Ramos (cell line): ENCODE measurements around the gene ATP6V1C2.

ENCODE experiments used
- in situ Hi-C: fragments of 300-500 bp; cut with MboI; formaldehyde crosslinking; loops from one replicate; pipeline ENCODE4 v1.14.3; 2022; ENCODE audit warnings: low sequenced_read_pairs; ENCODE audit not compliant: unreplicated experiment

ATP6V1C2 gene, protein sequence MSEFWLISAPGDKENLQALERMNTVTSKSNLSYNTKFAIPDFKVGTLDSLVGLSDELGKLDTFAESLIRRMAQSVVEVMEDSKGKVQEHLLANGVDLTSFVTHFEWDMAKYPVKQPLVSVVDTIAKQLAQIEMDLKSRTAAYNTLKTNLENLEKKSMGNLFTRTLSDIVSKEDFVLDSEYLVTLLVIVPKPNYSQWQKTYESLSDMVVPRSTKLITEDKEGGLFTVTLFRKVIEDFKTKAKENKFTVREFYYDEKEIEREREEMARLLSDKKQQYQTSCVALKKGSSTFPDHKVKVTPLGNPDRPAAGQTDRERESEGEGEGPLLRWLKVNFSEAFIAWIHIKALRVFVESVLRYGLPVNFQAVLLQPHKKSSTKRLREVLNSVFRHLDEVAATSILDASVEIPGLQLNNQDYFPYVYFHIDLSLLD

GRCh38 chr2:10721396-10722251 is at the start of gene ATP6V1C2:
ATP6V1C2 (plus strand) TSS chr2:10721630; CDS start chr2:10722850, 1,220 bp downstream.
- in situ Hi-C loops = no loop called here

GRCh38 chr2:10675131-10675530 is 46.3 kb upstream of the ATP6V1C2 start:
- in situ Hi-C loops = no loop called here

- in situ Hi-C loops = no loop called here
Measured at GRCh38 chr2:10678225-10678624, 43.2 kb upstream of the ATP6V1C2 start.

- in situ Hi-C loops = no loop called here
Measured at GRCh38 chr2:10680214-10680613, 41.2 kb upstream of the ATP6V1C2 start.

- in situ Hi-C loops = no loop called here
Measured at GRCh38 chr2:10680957-10681356, 40.5 kb upstream of the ATP6V1C2 start.

- in situ Hi-C loops = no loop called here
Measured at GRCh38 chr2:10686176-10686730, 35.2 kb upstream of the ATP6V1C2 start.

DNA sequence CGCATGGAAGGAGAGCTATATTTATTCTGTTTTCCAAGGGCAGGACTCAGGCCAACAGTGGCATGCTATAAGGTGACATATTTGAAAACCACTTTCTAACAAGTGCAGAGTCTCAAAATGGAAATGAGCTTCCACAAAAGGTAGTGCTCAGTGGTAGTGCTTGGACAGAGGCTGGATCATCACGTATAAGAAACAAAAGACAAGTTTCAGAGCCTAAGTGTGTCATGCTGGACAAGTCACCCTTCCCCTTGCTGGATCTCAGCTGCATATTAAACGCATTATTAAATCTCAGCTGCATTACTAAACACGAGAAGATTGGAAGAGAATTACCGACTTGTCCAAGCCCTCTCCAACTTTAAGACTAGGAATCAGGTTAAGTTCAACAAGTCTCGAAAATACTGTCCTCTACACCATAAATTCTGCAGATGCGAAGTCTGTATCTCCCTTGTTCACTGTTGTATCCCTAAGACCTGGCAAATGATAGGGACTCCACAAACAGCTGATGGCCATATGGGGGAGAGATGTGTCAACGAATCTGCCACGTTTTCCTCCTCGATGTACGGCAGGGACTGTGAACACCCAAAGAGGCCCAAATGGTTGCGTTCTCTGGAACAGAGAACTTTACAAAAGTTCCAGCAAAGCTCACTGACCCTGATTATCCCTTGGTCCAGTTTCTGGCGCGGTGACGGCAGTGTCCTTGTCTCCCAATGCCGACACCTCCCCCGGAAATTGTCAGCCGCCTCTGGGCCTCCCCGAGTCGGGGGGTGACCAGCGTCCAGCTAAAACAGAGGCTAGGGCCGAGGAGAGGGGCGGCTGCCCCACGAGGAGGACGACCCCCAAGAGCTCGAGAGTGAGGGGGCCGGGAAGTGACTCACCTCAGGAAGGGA is 32.3 kb upstream of the ATP6V1C2 start:
- in situ Hi-C loops = no loop called here

DNA sequence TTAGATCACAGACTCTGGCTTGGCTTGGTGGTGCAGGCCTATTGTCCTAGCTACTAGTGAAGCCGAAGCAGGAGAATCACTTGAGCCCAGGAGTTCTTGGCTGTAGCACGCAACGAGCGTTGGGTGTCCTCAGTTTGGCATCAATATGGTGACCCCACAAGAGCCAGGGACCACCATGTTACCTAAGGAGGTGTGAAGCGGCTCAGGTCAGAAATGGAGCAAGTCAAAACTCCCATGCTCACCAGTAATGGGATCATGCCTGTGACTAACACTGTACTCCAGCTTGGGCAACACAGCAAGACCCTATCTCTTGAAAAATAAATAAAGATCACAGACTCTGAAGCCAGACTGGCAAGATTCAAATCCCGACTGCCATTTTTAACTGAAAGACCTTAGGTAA is 29.9 kb upstream of the ATP6V1C2 start:
- in situ Hi-C loops = no loop called here

DNA sequence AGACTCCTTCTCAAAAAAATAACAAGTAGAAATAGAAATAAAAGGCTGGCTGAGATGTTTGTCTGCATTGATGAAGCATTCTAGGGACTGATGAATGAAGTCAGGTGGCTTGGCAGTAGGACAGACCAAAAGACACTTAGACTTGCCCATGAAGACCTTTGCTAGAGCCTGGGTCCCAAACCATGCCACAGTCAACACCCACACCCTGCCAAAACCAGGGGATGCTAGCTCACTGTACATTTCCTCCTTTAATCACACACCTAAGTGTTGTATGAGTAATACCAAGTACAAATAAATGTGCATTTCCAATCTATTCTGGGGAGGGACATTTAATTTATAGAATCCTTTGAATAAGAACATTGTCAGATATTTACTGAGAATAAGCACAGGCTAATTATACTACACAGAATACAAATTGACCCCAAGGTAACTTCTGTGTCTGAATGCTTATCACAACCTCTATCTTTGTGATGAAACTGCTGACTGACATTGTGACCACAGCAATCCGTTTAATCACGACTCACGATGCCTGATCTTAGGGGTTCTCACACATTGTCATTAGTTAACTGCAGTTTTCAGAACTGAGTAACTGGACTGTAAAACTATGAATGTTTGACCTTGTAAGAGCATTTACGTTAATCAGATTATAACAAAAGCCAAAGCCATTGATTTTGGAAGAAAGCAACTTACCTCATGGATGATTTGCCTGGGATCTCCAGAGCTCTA is 21.2 kb upstream of the ATP6V1C2 start:
- in situ Hi-C loops = no loop called here

GRCh38 chr2:10704034-10704594 is 17.3 kb upstream of the ATP6V1C2 start:
- in situ Hi-C loops = no loop called here

DNA sequence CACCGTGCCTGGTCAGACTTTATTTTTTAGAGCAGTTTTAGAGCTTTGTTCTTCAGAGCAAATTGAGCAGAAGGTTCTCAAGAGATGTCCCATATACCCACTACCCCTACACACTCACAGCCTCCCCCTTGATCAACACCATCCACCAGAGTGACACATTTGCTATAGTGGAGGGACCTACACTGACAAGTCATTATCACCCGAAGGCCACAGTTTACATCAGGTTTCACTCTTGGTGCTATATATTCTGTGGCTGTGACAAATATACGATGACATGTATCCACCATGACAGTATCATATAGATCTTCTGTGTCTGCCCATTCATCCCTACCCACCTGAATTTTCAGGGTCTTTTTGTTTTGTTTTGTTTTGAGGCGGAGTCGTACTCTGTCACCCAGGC is 15.4 kb upstream of the ATP6V1C2 start:
- in situ Hi-C loops = no loop called here

DNA sequence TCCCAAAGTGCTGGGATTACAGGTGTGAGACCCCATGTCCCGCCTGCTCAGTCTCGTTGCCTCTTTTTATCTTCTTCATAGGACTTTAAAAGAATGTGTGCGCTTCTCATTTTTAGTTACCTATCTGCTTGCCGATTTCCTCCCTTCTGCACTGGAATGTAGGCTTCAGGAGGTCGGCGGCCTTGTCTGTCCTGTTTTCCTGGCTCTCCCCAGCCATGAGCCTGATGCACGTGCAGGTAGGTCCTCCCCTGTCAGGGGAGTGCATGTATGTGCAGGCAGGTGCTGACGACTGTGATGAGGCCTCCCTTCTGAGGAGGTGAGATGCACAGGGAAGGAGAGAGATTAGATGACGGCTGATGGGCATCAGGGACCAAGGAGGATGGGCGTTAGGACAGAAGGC is 13.6 kb upstream of the ATP6V1C2 start:
- in situ Hi-C loops = no loop called here

GRCh38 chr2:10709290-10709939 is 12.0 kb upstream of the ATP6V1C2 start:
- in situ Hi-C loops = no loop called here

DNA sequence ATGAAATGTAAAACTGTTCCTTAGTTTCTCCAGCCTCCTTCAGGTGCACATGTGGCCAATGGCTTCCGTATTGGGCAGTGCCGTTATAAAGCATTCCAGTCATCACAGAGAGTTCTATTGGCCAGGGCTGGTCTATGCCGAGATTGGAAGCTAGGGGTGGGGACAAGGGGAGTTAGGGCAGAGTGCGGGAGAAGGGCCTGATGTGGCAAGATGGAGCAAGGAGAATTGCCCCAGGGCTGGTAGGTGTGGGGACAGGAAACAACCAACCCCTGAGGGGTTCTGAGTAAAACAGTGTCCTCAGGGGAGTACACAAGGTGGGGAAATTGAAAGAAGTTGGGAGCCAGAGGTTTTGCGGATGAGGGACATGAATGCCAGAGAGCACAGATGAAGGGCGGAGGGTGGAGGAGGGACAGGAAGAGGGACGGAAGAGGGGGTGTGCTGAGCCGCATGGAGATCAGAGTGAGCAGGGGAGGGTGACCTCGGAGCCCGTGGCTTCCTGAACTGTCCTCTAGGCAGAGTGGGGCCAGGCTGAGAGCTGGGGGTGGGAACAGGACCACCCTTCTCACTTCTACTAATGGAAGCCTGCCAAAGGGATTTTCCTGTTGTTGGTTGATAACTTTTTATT is 9.1 kb upstream of the ATP6V1C2 start:
- in situ Hi-C loops = no loop called here

DNA sequence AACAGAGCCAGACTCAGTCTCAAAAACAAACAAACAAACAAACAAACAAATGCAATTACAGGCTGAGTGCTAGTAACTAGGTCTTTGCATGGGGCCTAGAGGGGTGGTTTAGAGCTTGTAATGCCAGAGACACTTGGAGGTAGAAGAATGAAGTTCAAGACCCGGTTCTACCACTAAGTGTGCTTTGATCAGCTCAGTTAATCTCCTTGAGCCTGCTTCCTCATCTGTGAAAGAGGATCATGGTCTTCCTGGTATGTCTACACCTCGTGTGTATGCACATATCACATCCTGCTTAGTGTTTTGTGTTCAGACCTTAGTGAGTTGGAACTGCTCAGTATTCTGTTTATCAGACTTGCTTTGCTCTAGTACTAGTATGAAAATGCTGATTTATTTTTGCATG is 4.8 kb upstream of the ATP6V1C2 start:
- in situ Hi-C loops = no loop called here

DNA sequence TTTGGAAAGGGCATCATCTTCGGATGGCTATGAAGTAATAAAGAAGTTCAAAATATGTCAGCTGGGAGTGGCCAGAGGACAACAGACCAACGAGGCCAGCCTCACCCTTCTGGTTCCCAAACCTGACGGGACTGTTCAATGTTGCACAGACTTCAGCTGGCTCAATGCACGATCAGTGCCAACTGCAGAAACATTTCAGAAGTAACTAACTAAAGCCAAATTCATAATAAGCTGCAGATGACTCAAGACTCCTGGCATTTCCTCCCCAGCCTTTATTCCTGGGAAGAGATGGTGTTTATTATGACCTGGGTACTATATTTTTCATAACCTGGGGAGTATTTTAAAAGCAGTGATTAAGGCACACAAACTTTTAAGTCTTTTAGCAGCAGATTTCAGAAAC is 3.8 kb upstream of the ATP6V1C2 start:
- in situ Hi-C loops = no loop called here

GRCh38 chr2:10720306-10720705 is 1.1 kb upstream of the ATP6V1C2 start:
- in situ Hi-C loops = no loop called here

- in situ Hi-C loops = no loop called here
Measured at GRCh38 chr2:10720947-10721395, 459 bp upstream of the ATP6V1C2 start.
